ENCODE measurements around the gene NIPAL1. TPM values are rescaled to one million over a fixed set of nuclear protein-coding genes. Genes with fewer than 3 reads are reported as not detected.

Gene NIPAL1
- total and polyA plus RNA-seq, 10 donors, result 0.06 to 2.0 (median 0.51) TPM; not detected in 2

GRCh38 chr4:48011722-48012121, 4.8 kb upstream of the NIPAL1 start:
- peaks cover 0 to 14% (median 8%) of the 10 kb centered on the region in 6 donors for H3K4me1 ChIP-seq
- H3K9me3 ChIP-seq, result peaks cover 0 to 32% (median 24%) of the 10 kb centered on the region in 8 donors
- peak overlapping the region in 1 of 8 donors; percentile 48 for H3K4me3 ChIP-seq
- peaks cover 0 to 39% (median 13%) of the 10 kb centered on the region in 7 donors for H3K27me3 ChIP-seq (replicated peaks in 1 of 7)
- H3K27ac ChIP-seq, result peak overlapping the region in 1 of 8 donors; percentile 63
- 88 to 94% (median 92%) methylated on average over 4 of the region's 4 CpGs for WGBS, 5 donors
- intact Hi-C loops (cut with DNase I; ENCODE audit: low total_unique reads), result no loop called here
- no peak for DNase-seq
- no peaks in the 10 kb centered on the region for H3K36me3 ChIP-seq
- TF ChIP-seq CTCF (IDR thresholded peaks at IDR 0.05 in 8 of 11, conservative IDR thresholded peaks at IDR 0.05 in 3 of 11) (no peak), POLR2A (IDR thresholded peaks at IDR 0.05) (no peak), POLR2AphosphoS5 (IDR thresholded peaks at IDR 0.05) (no peak)

- no peaks in the 10 kb centered on the region for H3K36me3 ChIP-seq
- TF ChIP-seq CTCF (IDR thresholded peaks at IDR 0.05 in 8 of 11, conservative IDR thresholded peaks at IDR 0.05 in 3 of 11) (no peak), POLR2A (IDR thresholded peaks at IDR 0.05) (no peak)
- peaks cover 0 to 23% (median 16%) of the 10 kb centered on the region in 6 donors for H3K4me1 ChIP-seq
- peaks cover 0 to 50% (median 21%) of the 10 kb centered on the region in 7 donors for H3K27me3 ChIP-seq (replicated peaks in 1 of 7)
- intact Hi-C loops (cut with DNase I; ENCODE audit: low total_unique reads), result no loop called here
- H3K27ac ChIP-seq, result peak overlapping the region in 3 of 8 donors; percentile 20 to 63 (median 28)
- peaks cover 0 to 21% (median 14%) of the 10 kb centered on the region in 8 donors for H3K9me3 ChIP-seq
- H3K4me3 ChIP-seq, result peak overlapping the region in 1 of 8 donors; percentile 48
- WGBS, 5 donors, result 30 to 59% (median 47%) methylated on average over 3 of the region's 3 CpGs
- DNase-seq, result no peak
These were observed 3.7 kb upstream of the NIPAL1 start for GRCh38 chr4:48012824-48013223.

GRCh38 chr4:48015216-48015615, 1.4 kb upstream of the NIPAL1 start:
- H3K36me3 ChIP-seq, result no peaks in the 10 kb centered on the region
- 92 to 98% (median 94%) methylated on average over 4 of the region's 4 CpGs for WGBS, 5 donors
- peaks cover 0 to 58% (median 21%) of the 10 kb centered on the region in 7 donors for H3K27me3 ChIP-seq (replicated peaks in 1 of 7)
- no peaks in the 10 kb centered on the region for H3K9me3 ChIP-seq
- H3K27ac ChIP-seq, result no peak overlapping the region
- DNase-seq, result no peak
- peaks cover 0 to 23% (median 16%) of the 10 kb centered on the region in 6 donors for H3K4me1 ChIP-seq
- TF ChIP-seq POLR2AphosphoS5 (IDR thresholded peaks at IDR 0.05), result no peak
- TF ChIP-seq CTCF (IDR thresholded peaks at IDR 0.05 in 8 of 11, conservative IDR thresholded peaks at IDR 0.05 in 3 of 11), result no peak
- TF ChIP-seq POLR2A (IDR thresholded peaks at IDR 0.05), result no peak
- H3K4me3 ChIP-seq, result peak overlapping the region in 1 of 8 donors; percentile 80
- intact Hi-C loops (cut with DNase I; ENCODE audit: low total_unique reads), result no loop called here

- intact Hi-C loops (cut with DNase I; ENCODE audit: low total_unique reads), result no loop called here
- H3K27ac ChIP-seq, result no peak overlapping the region
These were observed 894 bp upstream of the NIPAL1 start for GRCh38 chr4:48015678-48016077.

More at GRCh38 chr4:48015678-48016077, 894 bp upstream of the NIPAL1 start:
- 92 to 97% (median 95%) methylated on average over 5 of the region's 5 CpGs for WGBS, 5 donors
- no peaks in the 10 kb centered on the region for H3K9me3 ChIP-seq
- no peak for TF ChIP-seq POLR2AphosphoS5 (IDR thresholded peaks at IDR 0.05)
- no peak for TF ChIP-seq POLR2A (IDR thresholded peaks at IDR 0.05)
- TF ChIP-seq CTCF (IDR thresholded peaks at IDR 0.05 in 8 of 11, conservative IDR thresholded peaks at IDR 0.05 in 3 of 11), result no peak
- H3K4me3 ChIP-seq, result peak overlapping the region in 5 of 8 donors; percentile 55 to 80 (median 61)
- no peaks in the 10 kb centered on the region for H3K36me3 ChIP-seq
- peaks cover 0 to 58% (median 21%) of the 10 kb centered on the region in 7 donors for H3K27me3 ChIP-seq (replicated peaks in 1 of 7)
- DNase-seq, result no peak
- H3K4me1 ChIP-seq, result peaks cover 0 to 23% (median 16%) of the 10 kb centered on the region in 6 donors

Measured in spleen (tissue), 11 donors.